Measurements from ENCODE around the gene RPS23.
"Not testable (repeated sequence)": the region's sequence is repeated elsewhere in the genome, so short reads cannot be mapped to it uniquely, and the experiment has no call there.

RPS23 gene

DNA sequence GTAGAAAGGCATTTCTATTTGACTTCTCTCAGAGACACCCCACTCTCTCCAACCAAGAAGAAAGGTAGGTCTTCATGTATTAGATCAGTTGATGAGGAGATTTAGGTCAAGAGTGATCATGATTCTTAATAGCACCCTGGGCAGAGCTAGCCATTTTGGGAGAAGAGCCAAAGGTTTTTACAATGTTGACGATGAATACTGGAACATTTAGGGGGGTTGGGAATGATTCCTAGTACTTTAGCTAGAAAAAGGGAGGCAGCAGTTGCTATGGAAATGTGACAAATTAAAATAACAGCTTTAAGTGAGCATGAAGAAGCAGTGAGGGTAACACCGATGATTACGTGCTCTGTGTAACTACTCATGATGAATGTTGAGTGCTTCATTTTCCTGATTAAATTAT, 9.5 kb upstream of the RPS23 start:
- DNase-seq, result no peak

DNA sequence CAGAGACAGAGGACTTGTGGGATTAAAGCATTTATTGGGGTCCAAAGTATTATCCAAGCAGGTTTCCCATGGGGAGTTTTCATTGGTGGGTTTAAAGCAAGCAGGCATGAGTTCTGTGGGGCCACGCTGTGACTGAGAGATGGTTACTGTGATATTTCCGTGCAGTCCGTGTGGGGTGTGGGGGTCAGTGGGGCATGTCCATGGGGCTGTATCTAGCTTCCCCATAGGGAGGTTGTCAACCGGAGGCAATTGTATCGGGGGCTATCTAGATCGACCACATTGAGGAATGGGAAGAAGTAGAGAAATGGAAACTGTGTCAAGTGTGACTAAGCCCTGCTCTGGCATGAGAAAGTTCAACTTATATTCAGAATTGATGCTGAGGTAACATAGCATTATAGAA, 7.1 kb upstream of the RPS23 start:
- DNase-seq, result no peak

DNA sequence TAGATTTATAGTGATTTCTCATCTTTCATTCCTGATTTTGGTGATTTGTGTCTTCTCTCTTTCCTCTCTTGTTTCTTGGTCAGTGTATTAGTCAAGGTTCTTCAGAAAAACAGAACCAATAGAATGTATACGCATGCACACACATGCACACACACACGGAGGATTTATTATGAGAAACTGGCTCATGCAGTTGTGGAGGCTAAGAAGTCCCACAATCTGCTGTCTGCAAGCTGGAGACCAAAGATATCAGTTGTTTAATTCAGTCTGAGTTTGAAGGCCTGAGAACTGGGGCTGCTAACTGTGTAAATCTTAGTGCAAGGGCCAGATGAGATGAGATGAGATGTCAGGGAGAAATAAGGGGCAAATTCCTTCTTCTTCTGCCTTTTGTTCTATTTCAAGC, 5.7 kb upstream of the RPS23 start:
- DNase-seq, result no peak

DNA sequence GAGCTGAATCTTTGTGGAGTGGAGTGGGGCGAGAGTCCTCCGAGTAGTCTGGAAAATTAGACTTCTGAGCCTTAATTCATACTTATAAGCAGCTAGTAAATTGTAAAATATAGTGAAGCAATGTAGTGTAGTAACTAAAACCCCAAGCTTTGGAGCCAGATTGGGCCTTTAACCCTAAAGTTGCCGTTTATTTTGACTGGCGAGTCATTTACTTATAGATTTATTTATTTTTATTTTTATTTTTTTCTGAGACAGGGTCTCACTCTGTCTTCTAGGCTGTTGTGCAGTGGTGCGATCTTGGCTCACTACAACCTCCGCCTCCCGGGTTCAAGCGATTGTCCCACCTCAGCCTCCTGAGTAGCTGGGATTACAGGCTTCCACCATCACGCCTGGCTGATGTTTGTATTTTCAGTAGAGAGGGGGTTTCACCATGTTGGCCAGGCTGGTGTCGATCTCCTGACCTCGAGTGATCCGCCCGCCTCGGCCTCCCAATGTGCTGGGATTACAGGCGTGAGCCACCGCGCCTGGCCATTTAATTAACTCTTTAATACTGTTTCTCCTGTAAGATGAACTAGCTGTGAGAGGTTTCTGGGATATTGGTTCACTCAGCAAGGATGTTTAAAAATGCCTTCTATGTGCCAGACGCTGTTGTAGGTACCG, 687 bp upstream of the RPS23 start:
- no peak for DNase-seq

DNA sequence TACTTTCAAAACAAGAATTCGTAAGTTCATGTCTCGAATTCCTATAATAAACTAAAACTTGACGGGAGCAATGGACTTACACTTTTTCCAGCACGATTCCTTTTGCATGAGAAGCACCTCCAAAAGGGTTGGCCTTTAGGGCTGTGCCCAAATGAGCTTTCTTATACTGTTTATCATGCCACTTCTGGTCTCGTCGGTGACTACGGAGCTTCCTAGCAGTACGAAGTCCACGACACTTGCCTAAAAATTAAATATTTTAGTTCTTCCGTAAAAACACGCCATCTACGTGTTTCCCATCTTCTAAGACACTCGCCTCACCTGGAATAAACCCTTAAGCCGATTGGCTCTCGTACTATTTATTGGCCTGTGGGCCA, 554 bp downstream of the RPS23 start:
- DNase-seq, result no peak

DNA sequence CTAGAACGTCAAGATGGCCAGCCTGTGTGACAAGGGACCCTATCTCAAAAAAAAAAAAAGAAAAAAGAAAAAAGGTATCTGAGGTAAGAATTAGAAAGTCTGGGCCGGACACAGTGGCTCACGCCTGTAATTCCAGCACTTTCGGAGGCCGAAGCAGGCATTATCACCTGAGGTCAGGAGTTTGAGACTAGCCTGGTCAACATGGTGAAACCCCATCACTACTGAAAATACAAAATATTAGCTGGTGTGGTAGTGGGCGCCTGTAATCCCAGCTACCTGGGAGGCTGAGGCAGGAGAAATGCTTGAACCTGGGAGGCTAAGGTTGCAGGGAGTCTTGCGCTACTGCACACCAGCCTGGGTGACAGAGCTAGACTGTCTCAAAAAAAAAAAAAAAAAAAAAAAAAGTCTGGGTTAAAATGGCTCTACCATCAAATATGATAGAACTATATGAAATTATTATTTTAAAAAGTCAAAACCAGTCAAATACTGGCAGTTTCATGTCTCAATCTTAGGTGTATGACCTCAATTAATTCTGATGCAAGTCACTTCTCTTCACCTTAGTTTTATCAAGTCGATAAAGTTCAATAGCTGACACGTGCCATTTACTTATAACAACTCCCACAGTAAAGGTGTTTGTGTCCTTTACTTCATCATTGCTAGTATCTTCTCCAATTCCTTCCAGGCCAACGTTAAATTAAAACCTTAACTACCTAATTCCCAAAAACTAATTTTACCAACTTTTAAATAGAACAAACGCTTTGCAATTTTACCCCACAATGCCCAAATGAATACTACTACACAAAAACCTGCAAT, 1.1 kb downstream of the RPS23 start:
- no peak for DNase-seq

DNA sequence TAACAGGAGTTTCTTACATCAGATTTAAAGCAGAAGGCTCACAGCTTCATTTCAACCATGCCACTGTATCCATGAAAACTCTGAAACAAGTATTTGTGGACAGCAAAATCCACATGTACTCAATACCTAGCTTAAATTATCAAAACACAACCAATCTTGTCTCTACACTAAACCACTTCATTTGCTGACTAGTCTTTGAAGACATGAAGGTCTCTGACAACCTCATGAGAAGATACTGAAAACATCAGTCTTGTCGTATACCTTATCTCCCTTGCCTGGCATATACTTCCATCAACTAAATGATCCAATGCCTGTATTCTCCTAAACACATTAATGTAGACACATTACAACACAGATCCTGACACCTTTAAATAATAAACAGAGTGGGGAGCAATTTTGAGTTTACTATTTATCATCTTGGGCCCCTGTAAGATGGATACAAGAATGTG, 2.9 kb downstream of the RPS23 start:
- DNase-seq, result no peak

DNA sequence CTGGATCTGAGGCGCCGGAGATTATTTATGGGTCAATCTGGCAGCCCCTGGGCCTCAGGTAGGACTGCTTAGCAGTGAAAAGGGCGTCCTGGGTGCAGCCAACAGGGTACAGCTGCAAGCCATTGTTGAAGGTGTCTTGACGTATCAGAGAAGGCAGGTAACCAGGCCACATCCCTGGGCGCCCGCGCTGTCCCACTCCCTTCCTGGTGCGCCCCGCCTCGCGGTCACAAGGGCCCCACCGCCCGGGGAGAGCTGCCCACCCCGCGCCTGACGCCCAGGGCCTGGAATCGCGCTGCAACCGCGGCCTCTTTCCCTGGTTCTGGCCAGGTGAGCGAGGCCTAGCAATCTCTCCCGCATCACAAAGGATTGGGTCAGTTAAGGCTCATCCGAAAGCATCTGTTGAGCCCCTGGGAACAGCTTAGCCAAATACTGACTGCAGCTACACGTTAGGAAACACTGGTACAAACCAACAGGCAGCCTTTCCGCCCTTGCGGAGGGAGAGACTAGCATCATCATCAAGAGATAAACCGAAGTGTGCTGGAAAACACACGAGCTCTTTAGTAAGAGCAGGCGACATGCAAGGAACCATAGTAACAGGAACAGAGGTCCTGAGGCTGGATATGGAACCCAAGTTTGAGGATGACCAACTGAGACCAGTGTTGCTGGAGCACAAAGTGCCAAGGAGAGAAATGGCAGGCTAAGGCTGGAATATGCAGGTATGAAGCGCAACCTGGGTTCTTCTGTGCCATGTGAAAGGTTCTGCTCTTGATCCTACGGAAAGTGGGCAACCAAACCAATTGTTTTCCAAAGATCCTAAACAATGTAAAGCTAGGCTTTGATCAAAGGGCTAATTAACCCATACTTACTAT, 3.6 kb downstream of the RPS23 start:
- no peak for DNase-seq

DNA sequence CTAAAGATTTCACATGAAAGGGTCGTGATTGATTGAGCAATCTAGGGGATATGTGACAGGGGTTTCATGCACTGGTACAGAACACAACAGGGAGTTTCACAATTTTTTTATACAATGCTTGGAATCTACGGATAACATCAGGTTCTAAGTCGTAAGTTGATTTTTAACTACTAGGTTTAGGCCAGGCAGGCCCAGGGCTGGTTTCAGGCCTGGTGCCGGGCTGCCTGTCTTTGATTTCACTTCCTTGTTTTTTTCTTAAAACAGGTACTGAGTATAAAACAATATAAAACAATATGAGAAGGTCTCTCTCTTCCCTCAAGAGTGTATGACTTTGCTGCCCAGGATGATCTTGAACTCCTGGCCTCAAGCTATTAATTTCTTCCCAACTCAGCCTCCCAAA, 4.7 kb downstream of the RPS23 start:
- DNase-seq, result not testable (repeated sequence)

DNA sequence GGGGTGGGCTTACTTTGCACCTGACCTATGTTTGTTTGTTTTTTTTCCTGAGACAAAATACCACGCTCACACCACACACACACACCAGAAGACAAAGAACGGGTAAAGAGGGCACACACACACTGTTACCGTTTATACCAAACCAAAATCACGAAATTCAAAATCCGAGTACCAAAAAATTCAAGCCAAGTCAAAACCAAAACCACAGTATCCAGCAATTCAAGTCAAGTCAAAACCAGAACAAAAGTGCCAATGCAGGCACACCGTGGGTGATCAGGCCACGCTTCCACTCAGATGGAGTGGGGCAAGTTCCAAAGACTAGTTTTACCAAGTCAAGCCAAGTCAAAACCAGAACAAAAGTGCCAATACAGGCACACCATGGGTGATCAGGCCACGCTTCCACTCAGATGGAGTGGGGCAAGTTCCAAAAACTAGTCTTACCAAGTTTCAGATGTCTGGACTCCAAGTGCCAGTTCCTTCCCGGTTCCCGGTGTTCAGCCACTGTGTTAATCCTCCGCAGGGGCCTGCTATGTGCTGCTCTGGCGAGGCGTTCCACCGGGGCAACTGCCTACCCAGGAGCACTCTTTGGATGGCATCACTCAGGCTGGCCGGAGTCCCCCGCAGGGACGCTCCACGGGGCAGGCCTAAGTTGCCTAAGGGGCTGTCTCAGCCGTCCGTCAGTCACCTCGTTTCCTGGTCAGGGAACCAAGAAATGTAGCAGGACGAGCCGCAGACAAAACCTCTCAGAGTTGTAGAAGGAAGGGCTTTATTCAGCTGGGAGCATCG, 5.4 kb downstream of the RPS23 start:
- DNase-seq, result not testable (repeated sequence)

DNA sequence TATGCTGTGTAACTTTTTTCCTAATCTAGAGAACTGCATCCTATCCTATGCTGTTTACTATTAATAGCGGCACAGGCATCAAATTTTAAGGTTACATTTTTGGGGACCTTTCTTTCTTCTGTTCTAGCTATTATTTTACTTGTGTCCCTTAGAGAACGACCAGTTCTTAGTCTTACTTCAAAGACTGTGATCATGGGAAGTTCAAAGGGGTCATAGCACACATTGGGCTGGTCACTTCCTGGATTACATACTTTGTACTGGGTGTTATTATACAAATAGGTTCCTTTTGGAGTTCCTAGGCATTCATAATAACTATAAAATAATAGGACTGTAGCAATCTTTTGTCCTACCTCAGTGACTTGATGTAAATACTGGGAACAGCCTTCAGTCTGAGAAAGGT, 8.8 kb downstream of the RPS23 start:
- not testable (repeated sequence) for DNase-seq

DNA sequence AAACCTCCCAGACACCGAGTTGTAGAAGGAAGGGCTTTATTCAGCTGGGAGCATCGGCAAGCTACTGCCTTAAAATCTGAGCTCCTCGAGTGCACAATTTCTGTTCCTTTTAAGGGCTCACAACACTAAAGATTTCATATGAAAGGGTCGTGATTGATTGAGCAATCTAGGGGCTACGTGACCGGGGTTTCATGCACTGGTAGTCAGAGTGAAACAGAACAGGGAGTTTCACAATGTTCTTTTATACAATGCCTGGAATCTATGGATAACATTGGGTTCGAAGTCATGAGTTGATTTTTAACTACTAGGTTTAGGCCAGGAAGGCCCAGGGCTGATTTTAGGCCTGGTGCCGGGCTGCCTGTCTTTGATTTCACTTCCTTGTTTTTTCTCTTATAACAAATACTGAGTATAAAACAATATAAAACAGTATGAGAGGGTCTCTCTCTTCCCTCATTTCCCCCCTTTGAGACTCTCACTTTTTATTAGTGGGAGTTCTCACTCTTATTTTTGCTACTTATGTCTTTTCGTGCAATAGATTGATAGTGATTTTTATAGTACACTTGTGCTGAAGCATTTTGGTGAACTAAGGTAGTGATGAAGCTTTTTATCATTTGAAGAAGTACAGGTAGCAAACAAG, 10.7 kb downstream of the RPS23 start:
- DNase-seq, result not testable (repeated sequence)

DNA sequence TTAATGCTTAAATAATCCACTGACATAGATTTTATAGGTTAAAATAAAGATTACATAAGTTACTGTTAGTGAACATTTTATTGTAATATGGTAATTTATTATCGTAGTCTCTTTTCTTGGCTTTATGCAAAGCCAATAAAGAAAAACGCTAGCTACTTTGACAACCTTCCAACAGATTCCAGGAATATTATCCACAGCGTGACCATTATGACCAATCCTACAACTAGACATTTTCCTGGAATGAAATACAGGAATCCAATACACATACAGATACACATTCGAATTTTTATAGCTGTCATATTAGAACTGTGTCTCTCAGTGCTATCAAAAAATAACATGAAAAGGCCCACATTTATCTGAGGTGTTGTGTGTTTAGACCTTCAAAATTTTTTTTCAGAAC, 13.1 kb downstream of the RPS23 start:
- no peak for DNase-seq

DNA sequence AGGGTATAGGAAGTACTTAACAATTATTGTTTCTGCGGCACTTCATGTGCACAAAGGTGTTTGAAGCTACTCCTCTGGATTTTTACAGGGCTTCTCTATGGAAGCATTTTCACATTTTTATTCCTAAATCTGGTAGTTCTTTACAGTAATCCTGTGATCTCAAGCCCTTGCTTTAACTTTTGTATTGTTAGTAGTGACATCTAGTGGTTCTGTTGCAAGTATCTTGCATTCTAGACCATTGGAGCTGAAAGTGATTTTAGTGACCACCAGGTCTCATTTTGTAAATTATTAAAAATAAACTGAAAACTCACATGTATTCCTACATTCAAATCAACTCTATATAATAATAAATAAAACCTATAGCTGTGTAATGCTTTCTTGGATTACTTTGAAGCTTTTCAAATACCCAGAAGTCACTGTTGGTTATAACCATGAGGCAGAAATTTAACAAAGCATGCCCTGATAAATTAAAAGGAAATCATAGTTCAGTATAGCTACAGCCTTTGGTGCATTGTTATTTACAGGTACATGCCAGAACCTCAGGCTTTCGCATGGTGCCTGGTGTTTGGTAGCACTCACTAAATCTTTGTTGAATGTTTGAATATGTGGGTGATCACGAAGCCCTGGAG, 18.9 kb downstream of the RPS23 start:
- peak; percentile 38 for DNase-seq

DNA sequence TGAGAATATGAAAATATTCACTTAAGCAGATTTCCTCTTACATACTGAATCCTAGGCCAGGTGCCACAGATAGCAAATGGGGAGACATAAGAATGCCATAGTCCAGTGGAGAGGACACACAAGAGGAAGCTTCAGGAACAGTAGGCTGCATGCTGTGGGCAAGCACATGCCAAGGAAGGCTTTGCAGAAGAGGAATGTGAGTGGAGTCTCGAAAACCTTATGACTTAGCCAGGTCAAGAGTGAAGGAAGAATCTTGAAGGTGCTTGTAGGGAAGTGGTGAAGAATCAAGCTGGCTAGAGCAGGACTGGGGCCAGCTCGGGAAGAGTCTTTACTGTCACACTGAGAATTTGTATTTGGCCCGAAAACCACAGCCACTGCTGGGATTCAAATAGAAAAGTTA, 20.4 kb downstream of the RPS23 start:
- no peak for DNase-seq

DNA sequence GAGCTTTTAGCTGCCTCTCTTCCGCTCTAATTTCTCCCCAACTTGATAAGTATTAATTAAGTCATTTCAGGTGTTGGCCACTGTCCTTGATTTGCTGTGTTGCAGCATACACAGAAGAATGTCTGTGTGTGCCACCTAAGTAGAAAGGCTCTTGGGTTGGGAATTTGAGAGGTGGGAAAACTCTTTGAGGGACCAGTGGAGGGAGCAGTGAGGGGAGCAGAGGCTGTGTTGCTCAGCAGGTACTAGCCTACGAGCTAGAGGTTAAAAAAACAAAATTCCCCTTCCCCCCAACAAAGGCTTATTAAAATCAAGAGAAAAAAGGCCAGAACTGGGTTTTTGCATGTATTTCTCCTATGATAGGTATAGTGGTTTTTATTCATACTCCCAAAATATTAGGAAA, 20.9 kb downstream of the RPS23 start:
- no peak for DNase-seq

DNA sequence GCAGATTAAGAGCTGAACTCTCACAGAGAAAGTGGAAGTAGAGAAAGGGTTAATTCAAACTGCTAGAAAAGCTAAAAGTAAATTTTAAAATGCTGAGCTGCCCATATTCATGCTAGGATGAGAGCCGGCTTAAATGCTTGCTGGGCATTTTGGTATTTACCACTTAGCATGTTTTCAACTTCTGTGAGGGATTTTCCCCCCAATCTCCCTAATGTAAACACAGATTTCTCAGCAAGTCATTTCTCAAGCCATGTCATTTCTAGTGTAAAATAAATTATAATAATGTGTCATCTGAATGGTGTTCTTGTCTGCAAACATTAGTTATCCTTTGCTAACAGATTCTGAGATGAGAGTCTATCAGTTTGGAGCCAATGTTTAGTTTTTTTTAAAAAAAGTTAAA, 22.3 kb downstream of the RPS23 start:
- no peak for DNase-seq

DNA sequence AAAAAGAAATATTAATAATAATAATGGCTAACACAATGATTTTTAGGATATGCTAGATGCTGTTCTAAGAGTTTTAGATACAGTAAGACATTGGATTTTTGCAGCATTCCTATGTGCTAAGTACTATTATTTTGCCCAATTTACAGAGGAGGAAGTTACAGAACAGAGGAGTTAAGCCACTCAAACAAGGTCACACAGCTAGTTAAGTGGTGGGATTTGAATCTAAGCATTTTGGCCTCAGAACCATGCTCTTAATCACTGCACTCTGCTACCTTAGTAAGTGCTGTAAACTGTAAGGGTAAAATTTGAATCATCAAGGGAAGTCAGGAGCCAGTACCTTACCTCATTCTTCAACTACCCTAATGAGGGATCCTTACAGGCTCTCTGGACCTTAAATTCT, 25.4 kb downstream of the RPS23 start:
- DNase-seq, result no peak

DNA sequence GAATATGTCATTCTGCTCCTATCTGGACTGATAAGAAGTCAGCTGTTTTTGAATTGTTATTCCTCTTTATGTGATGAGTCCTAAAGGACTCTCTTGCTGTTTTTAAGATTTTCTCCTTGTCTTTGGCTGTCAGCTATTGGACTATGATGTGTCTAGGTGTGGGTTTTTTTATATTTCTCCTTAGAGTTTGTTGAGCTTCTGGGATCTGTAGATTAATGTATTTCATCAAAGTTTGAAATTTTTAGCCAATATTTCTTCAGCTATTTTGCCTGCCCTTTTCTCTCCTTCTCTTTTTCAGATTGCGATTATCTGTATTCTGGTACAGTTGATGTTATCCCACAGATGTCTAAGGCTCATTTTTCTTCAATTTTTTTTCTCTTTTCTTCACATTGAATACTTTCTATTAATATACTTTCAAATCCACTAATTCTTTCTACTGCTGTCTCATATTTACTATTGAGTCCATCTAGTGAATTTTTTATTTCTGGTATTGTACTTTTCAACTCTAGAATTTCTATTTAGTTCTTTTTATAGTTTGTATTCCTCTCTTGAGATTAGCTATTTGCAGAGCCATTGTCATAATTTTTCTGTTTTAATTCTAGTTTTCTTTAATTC, 31.1 kb downstream of the RPS23 start:
- no peak for DNase-seq

DNA sequence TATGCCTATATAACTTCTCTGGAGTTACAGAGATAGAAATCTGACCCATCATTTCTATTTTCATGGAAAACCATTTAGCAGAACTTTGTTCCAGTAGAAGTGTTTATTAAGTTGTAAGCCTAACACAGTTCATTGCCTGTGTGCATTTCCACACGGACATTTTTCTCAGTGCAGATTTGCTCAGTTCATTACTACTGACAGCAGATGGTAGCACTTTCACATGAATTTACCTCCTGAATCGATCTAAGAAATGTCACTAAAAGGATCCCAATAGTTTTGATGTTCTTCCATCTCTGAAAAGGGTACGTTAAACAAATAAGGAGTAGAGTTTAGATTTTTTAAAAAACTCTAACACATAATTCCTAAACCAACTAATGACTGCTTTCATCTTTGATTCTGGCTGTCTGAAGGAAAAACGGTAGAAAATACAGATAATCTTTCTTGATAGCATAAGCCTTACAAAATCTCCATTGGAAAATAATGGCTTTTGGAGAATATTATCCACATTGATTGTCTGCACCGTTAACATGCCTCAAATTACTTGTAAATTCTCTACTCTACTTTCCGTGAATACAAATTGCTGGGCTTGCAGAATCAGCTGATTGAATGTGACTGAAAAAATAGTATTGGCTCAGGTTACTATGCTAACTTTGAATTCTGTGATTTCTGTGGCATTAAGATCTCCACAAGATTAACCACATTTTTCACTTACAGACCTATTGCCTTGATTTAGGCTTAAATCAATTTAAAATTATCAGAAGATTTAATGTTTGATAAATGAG, 33.1 kb downstream of the RPS23 start:
- DNase-seq, result no peak

DNA sequence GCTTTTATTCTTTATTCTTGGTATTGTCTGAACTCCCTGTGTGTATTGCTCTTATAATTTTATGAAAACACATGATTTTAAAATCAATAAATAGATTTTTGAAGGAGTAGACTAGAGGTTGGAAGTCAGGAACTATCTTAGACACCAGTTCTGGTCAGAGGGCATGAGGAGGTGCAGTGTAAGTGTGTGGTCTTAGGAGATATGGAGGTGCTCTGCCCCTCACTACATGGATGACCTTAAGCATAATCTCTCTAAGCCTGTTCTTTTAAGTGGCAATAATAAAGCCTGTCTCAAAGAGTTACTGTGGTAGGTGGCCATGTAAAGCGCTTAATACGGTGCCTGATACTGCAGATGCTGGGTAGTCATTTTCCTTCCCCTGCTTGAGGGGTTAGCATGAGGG, 34.0 kb downstream of the RPS23 start:
- DNase-seq, result no peak
